Kidney (tissue), 14 donors: ENCODE measurements around the gene PODNL1. TPM values are rescaled to one million over a fixed set of nuclear protein-coding genes. Genes with fewer than 3 reads are reported as not detected.
A peak's percentile ranks its signal among the peaks of the same experiment; 100 is the strongest.

Experiments used
- DNase-seq, 5 donors: peaks; one replicate each; pipeline ENCODE4 v3.0.0-alpha.2; 2013 to 2020
- FAIRE-seq: peaks from 2 replicates; lab custom pipeline; 2012; peaks lifted over from hg19 to GRCh38; lab: Jason Lieb, UNC
- H3K27ac ChIP-seq, 2 donors: one replicate each; pipeline ENCODE4 v1.7.0; 2013; ENCODE audit warnings: low read depth in 2 of 2, low read length in 2 of 2, inconsistent platforms in 1 of 2
- H3K27me3 ChIP-seq: one replicate; pipeline ENCODE4 v1.7.1; 2013; ENCODE audit warnings: low read length, inconsistent platforms; ENCODE audit not compliant: control insufficient read depth, insufficient read depth
- H3K36me3 ChIP-seq, 3 donors: one replicate each; pipeline versions ENCODE4 v1.7.0 to v1.7.1; 2013; ENCODE audit warnings: low read length in 3 of 3, control low read depth in 1 of 3, inconsistent platforms in 1 of 3; ENCODE audit not compliant: insufficient read depth in 3 of 3, control insufficient read depth in 2 of 3
- H3K4me1 ChIP-seq, 3 donors: one replicate each; pipeline versions ENCODE4 v1.7.0 to v1.7.1; 2013; ENCODE audit warnings: low read length in 3 of 3, inconsistent platforms in 1 of 3, low read depth in 1 of 3; ENCODE audit not compliant: control insufficient read depth in 2 of 3, insufficient read depth in 2 of 3
- H3K4me3 ChIP-seq, 3 donors: one replicate each; pipeline versions ENCODE4 v1.7.0 to v1.8.1; 2013; ENCODE audit warnings: low read length in 3 of 3, control low read depth in 1 of 3, inconsistent platforms in 1 of 3
- H3K9ac ChIP-seq, 3 donors: one replicate each; pipeline versions ENCODE4 v1.7.0 to v1.7.1; 2013; ENCODE audit warnings: low read length in 3 of 3, control low read depth in 1 of 3, inconsistent platforms in 1 of 3
- H3K9me3 ChIP-seq, 3 donors: one replicate each; pipeline versions ENCODE4 v1.7.0 to v1.7.1; 2013; ENCODE audit warnings: low read length in 3 of 3, control low read depth in 1 of 3, inconsistent platforms in 1 of 3; ENCODE audit not compliant: control insufficient read depth in 2 of 3, insufficient read depth in 1 of 3
- intact Hi-C: fragments of 100-400 bp; cut with DNase I; formaldehyde crosslinking; loops from one replicate; pipeline ENCODE4 v1.11.1; 2022
- polyA plus RNA-seq: library from polyadenylated mRNA; stranded (reverse); fragments of 350-450 nt; fragmentation: Illumina TruSeq; extraction: RNeasy Lipid Tissue Mini Kit (QIAGEN cat#74804); gene quantifications from one replicate; pipeline ENCODE4 v1.2.3, GENCODE V29; 2014; ENCODE audit warnings: low read depth, low replicate concordance; ENCODE audit not compliant: insufficient read depth
- total RNA-seq: library from RNA; stranded (reverse); fragmentation: NEBNext Ultra II Directional; extraction: Animal tissue kit (Norgen Biotek cat#: 25700); gene quantifications from one replicate; pipeline ENCODE4 v1.2.1, GENCODE V29; 2021
- TF ChIP-seq, protein P1 (sequence below): IDR thresholded peaks from 3 replicates; pipeline ENCODE4 v1.5.1; 2012; ENCODE audit warnings: mild to moderate bottlenecking, moderate library complexity, borderline replicate concordance; ENCODE audit not compliant: insufficient read depth; ENCODE audit errors: extremely low read depth
- donor health status: control.
- donor health status: control.
- donor health status: control.
- donor health status: control.
- donor health status: control.
- donor health status: DM: yes; HTN: yes; CAD: no.
- donor health status: Normal renal cell carcinoma (clear cell type).

PODNL1 gene
- total and polyA plus RNA-seq, 2 donors from 2014 or later: 3.0 TPM; not detected in 1

DNA sequence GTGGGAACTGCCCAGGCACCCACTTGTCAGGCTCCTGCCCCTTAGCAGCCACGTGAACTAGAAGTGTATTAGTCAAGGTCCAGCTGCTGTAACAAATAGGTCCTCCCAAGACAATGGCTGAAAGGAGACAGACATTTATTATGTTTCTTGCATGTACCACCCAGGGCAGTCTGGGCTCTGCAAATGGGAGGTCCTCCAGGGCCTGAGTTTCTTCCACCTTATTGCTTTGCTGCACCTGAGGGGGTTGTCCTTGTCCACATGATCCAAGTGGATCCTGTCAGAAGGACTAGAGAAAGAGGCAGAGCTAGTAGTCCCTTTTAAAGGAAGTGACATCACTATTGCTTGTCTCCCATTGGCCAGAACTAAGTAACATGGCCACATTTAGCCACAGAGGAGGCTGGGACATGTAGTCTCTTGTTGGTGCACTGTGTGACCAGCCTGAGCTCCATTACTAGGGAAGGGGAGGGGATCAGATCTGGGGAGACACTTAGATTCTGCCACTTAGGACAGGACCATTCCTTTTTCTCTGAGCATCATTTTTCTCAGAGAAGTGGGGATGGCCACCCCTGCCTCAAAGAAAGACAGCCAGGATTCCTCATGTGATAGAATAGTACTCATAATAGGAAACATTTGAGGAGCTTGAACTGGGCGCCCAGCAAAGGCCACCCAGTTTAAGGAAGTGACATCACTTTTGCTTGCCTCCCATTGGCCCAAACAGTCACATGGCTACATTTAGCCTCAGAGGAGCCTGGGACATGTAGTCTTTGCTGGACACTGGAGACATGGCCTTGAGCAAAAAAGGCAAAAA, 17.1 kb downstream of the PODNL1 start:
- Histone ChIP-seq H3K4me3 (no peak overlapping the region), H3K9ac (no peak overlapping the region), H3K36me3 (peaks cover 3 to 17% (median 16%) of the 10 kb centered on the region in 3 donors), H3K27ac (no peak overlapping the region), H3K27me3 (no peaks in the 10 kb centered on the region), H3K9me3 (no peaks in the 10 kb centered on the region), H3K4me1 (no peaks in the 10 kb centered on the region)
- intact Hi-C loops: no loop called here
- FAIRE-seq (no peak), DNase-seq (peak in 2 of 5 donors; percentile 27 to 51)
- TF ChIP-seq, protein P1, sequence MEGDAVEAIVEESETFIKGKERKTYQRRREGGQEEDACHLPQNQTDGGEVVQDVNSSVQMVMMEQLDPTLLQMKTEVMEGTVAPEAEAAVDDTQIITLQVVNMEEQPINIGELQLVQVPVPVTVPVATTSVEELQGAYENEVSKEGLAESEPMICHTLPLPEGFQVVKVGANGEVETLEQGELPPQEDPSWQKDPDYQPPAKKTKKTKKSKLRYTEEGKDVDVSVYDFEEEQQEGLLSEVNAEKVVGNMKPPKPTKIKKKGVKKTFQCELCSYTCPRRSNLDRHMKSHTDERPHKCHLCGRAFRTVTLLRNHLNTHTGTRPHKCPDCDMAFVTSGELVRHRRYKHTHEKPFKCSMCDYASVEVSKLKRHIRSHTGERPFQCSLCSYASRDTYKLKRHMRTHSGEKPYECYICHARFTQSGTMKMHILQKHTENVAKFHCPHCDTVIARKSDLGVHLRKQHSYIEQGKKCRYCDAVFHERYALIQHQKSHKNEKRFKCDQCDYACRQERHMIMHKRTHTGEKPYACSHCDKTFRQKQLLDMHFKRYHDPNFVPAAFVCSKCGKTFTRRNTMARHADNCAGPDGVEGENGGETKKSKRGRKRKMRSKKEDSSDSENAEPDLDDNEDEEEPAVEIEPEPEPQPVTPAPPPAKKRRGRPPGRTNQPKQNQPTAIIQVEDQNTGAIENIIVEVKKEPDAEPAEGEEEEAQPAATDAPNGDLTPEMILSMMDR: no peak

DNA sequence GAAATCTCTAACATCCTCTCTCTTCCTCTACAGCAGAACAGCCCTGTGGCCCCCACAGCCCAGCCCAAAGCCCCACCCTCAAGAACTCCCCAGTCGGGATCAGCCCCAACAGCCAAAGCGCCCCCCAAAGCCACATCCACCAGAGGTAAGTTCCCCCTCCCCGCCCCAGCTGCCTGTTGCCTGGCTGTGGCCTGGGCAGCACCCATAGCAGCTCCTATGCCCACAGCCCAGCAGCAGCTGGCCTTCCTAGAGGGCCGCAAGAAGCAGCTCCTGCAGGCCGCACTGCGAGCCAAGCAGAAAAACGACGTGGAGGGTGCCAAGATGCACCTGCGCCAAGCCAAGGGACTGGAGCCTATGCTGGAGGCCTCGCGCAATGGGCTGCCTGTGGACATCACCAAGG, 17.7 kb downstream of the PODNL1 start:
- Histone ChIP-seq H3K36me3 (peaks cover 2 to 17% (median 16%) of the 10 kb centered on the region in 3 donors), H3K4me1 (no peaks in the 10 kb centered on the region), H3K4me3 (no peak overlapping the region), H3K9ac (no peak overlapping the region), H3K27ac (no peak overlapping the region), H3K9me3 (no peaks in the 10 kb centered on the region), H3K27me3 (no peaks in the 10 kb centered on the region)
- intact Hi-C loops: no loop called here
- TF ChIP-seq, protein P1: no peak
- no peak for DNase-seq
- no peak for FAIRE-seq

DNA sequence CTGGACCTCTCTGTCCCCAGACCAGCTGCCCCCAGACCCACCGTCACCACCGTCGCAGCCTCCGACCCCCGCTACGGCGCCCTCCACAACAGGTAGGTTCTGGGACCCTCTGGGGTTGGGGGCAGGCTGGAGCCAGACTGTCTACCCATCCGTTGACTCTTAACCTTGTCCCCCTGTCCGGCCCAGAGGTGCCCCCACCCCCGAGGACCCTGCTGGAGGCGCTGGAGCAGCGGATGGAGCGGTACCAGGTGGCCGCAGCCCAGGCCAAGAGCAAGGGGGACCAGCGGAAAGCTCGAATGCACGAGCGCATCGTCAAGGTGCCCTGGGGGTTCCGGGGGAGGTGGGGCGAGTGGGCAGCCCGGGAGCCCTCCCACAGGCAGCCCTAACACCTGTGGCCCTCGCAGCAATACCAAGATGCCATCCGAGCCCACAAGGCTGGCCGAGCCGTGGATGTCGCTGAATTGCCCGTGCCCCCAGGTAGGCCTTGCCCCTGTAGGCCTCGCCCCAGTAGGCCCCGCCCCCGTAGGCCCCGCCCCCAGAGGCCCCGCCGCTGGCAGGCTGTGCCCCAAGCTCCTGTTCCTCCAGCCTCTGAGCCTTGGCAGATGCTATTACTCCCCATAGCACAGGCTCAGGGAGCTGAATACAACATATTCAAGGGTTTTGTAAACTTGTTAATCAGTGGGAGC, 19.3 kb downstream of the PODNL1 start:
- Histone ChIP-seq H3K36me3 (peaks cover 2 to 20% (median 12%) of the 10 kb centered on the region in 3 donors), H3K9ac (no peak overlapping the region), H3K27ac (no peak overlapping the region), H3K4me3 (no peak overlapping the region), H3K4me1 (no peaks in the 10 kb centered on the region), H3K9me3 (no peaks in the 10 kb centered on the region), H3K27me3 (no peaks in the 10 kb centered on the region)
- TF ChIP-seq, protein P1: no peak
- no peak for DNase-seq
- FAIRE-seq: no peak
- intact Hi-C loops: no loop called here
